ENCODE results near the gene OSBPL3. TPM values are rescaled to one million over a fixed set of nuclear protein-coding genes. Genes with fewer than 3 reads are reported as not detected.
A peak's percentile ranks its signal among the peaks of the same experiment; 100 is the strongest.

Gene OSBPL3
- total RNA-seq, 2 donors from 2014 or later: 3.1 to 8.2 TPM

- no peak for ATAC-seq
- no peak for TF ChIP-seq CTCF (IDR thresholded peaks at IDR 0.05)
- no peak for TF ChIP-seq POLR2A (IDR thresholded peaks at IDR 0.05)
- Histone ChIP-seq H3K27me3 (no peaks in the 10 kb centered on the region), H3K9me3 (no peaks in the 10 kb centered on the region), H3K4me3 (no peak overlapping the region), H3K27ac (no peak overlapping the region), H3K36me3 (replicated peaks in 1 of 2; ENCODE audit: insufficient read depth in 1 of 2, low read depth in 2 of 2) (no peaks in the 10 kb centered on the region), H3K4me1 (peaks cover 12% of the 10 kb centered on the region)
- 71 to 72% methylated on average over 6 of the region's 6 CpGs for WGBS, 2 donors
- no peak for DNase-seq
- intact Hi-C loops (cut with DNase I): no loop called here
These were observed 95.6 kb downstream of the OSBPL3 start for GRCh38 chr7:24884401-24884800.

GRCh38 chr7:24883622-24884013, 96.4 kb downstream of the OSBPL3 start:
- Histone ChIP-seq H3K27me3 (no peaks in the 10 kb centered on the region), H3K27ac (no peak overlapping the region), H3K4me3 (no peak overlapping the region), H3K36me3 (replicated peaks in 1 of 2; ENCODE audit: insufficient read depth in 1 of 2, low read depth in 2 of 2) (no peaks in the 10 kb centered on the region), H3K9me3 (no peaks in the 10 kb centered on the region), H3K4me1 (peaks cover 14% of the 10 kb centered on the region)
- TF ChIP-seq POLR2A (IDR thresholded peaks at IDR 0.05) (no peak), CTCF (IDR thresholded peaks at IDR 0.05) (no peak)
- no peak for ATAC-seq
- WGBS, 2 donors: 84 to 91% methylated on average over 1 of the region's 1 CpG
- DNase-seq: no peak
- intact Hi-C loops (cut with DNase I): no loop called here

GRCh38 chr7:24882989-24883621, 96.9 kb downstream of the OSBPL3 start:
- DNase-seq: peak in 2 of 4 donors; percentile 30 to 33

GRCh38 chr7:24881623-24882022, 98.4 kb downstream of the OSBPL3 start:
- H3K9me3 ChIP-seq: no peaks in the 10 kb centered on the region
- H3K4me3 ChIP-seq: no peak overlapping the region
- no peaks in the 10 kb centered on the region for H3K27me3 ChIP-seq
- H3K4me1 ChIP-seq: peaks cover 14% of the 10 kb centered on the region
- WGBS, 2 donors: 78 to 81% methylated on average over 4 of the region's 4 CpGs
- TF ChIP-seq POLR2A (IDR thresholded peaks at IDR 0.05) (no peak), CTCF (IDR thresholded peaks at IDR 0.05) (no peak)
- DNase-seq (no peak), ATAC-seq (no peak)
- no peak overlapping the region for H3K27ac ChIP-seq
- intact Hi-C loops (cut with DNase I): no loop called here
- H3K36me3 ChIP-seq (replicated peaks in 1 of 2; ENCODE audit: insufficient read depth in 1 of 2, low read depth in 2 of 2): no peaks in the 10 kb centered on the region

More at GRCh38 chr7:24882989-24883621, 96.9 kb downstream of the OSBPL3 start:
- no peak for ATAC-seq
- 67 to 69% methylated on average over 3 of the region's 3 CpGs for WGBS, 2 donors
- Histone ChIP-seq H3K36me3 (replicated peaks in 1 of 2; ENCODE audit: insufficient read depth in 1 of 2, low read depth in 2 of 2) (no peaks in the 10 kb centered on the region), H3K4me3 (no peak overlapping the region), H3K27me3 (no peaks in the 10 kb centered on the region), H3K9me3 (no peaks in the 10 kb centered on the region), H3K27ac (no peak overlapping the region), H3K4me1 (peaks cover 14% of the 10 kb centered on the region)
- intact Hi-C loops (cut with DNase I): no loop called here
- no peak for TF ChIP-seq POLR2A (IDR thresholded peaks at IDR 0.05)
- no peak for TF ChIP-seq CTCF (IDR thresholded peaks at IDR 0.05)

- Histone ChIP-seq H3K4me1 (peaks cover 14% of the 10 kb centered on the region), H3K36me3 (replicated peaks in 1 of 2; ENCODE audit: insufficient read depth in 1 of 2, low read depth in 2 of 2) (no peaks in the 10 kb centered on the region), H3K9me3 (no peaks in the 10 kb centered on the region), H3K27ac (no peak overlapping the region), H3K27me3 (no peaks in the 10 kb centered on the region), H3K4me3 (no peak overlapping the region)
- ATAC-seq: no peak
- no peak for TF ChIP-seq POLR2A (IDR thresholded peaks at IDR 0.05)
- no peak for TF ChIP-seq CTCF (IDR thresholded peaks at IDR 0.05)
- intact Hi-C loops (cut with DNase I): no loop called here
- no peak for DNase-seq
These were observed 99.1 kb downstream of the OSBPL3 start for GRCh38 chr7:24880886-24881285.

All from body of pancreas (tissue), 4 donors.